ENCODE measurements around the gene TTC27. TPM values are rescaled to one million over a fixed set of nuclear protein-coding genes. Genes with fewer than 3 reads are reported as not detected.
"Not testable (repeated sequence)": the region's sequence is repeated elsewhere in the genome, so short reads cannot be mapped to it uniquely, and the experiment has no call there.

TTC27 gene
- total and polyA plus RNA-seq, 2 donors: 10.9 to 17.8 TPM

DNA sequence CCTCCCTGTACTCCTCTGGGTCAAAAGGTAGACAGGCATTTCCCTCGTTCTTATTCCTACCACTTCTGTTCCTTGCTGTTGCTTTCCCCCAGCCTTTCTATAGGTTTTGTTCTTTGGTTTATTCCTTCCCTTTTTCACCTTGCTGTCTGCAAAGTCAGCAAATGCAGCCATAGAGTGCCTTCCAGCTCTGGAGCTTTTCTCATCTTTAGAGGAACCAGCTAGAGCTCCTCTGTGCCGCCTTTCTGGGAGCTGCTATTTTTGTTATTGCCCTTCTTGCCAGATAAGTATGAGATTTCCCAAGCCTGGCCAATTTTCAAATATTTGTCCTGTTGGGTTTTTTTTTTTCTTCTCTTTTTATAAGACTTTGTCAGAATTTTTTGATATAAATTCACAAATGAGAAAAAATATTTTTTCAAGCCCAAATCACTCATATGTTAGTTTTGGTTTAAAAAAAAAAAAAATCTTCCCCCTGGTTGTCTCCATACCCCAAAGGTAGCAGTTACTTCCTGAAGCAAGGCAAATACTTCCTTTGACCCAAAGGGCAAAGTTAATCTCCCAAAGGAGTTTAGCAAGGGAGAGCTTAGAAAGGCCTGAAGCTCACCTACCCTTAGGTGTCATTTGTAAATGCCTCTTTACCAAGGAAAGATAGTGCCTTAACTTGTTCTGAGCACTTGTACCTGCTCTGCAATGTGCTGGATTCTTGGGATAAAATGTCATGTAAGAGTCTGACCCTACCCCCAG lies 5.1 kb upstream of the TTC27 start:
- 96% methylated on average over 2 of the region's 2 CpGs for WGBS
- Histone ChIP-seq H3K27ac (ENCODE audit: low read depth in 1 of 2, low read length in 1 of 2) (no peak overlapping the region), H3K4me3 (ENCODE audit: low read length in 2 of 2) (no peak overlapping the region), H3K4me1 (ENCODE audit: control insufficient read depth in 2 of 2, insufficient read depth in 2 of 2, low read length in 2 of 2) (peaks cover 4% of the 10 kb centered on the region in 2 donors), H3K27me3 (ENCODE audit: control insufficient read depth in 2 of 2, insufficient read depth in 1 of 2, low read length in 1 of 2) (peaks cover 0 to 8% of the 10 kb centered on the region in 2 donors), H3K9me3 (ENCODE audit: control insufficient read depth in 2 of 2, insufficient read depth in 1 of 2, low read length in 1 of 2) (no peaks in the 10 kb centered on the region), H3K36me3 (ENCODE audit: control insufficient read depth in 2 of 2, insufficient read depth in 2 of 2, low read length in 1 of 2) (peaks cover 8 to 28% of the 10 kb centered on the region in 2 donors)
- no peak for DNase-seq (ENCODE audit: low read depth in 6 of 9, low spot score in 9 of 9)

DNA sequence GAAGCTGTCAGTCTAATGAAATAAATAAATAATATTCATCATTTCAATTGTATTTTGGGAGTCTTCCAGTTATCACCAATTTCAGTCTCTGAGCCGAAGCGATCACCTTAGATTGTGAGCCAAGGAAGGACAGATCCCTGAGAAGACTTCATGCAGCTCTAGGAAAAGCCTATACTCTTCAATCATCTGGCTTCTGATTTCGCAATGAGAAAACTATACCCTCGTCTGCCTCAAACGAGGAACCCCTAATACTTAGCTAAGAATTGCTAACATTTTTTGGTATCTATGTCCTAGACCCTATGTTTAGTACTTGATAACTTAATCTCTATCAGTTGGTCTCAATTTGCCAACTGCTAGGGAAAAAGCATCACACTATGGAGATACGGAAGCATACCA lies 4.5 kb upstream of the TTC27 start:
- WGBS: 95% methylated on average over 6 of the region's 6 CpGs
- DNase-seq (ENCODE audit: low read depth in 6 of 9, low spot score in 9 of 9): no peak
- no peaks in the 10 kb centered on the region for H3K9me3 ChIP-seq (ENCODE audit: control insufficient read depth in 2 of 2, insufficient read depth in 1 of 2, low read length in 1 of 2)
- H3K4me3 ChIP-seq (ENCODE audit: low read length in 2 of 2): no peak overlapping the region
- peaks cover 4% of the 10 kb centered on the region in 2 donors for H3K4me1 ChIP-seq (ENCODE audit: control insufficient read depth in 2 of 2, insufficient read depth in 2 of 2, low read length in 2 of 2)
- H3K27ac ChIP-seq (ENCODE audit: low read depth in 1 of 2, low read length in 1 of 2): no peak overlapping the region
- peaks cover 7 to 27% of the 10 kb centered on the region in 2 donors for H3K36me3 ChIP-seq (ENCODE audit: control insufficient read depth in 2 of 2, insufficient read depth in 2 of 2, low read length in 1 of 2)
- peaks cover 0 to 8% of the 10 kb centered on the region in 2 donors for H3K27me3 ChIP-seq (ENCODE audit: control insufficient read depth in 2 of 2, insufficient read depth in 1 of 2, low read length in 1 of 2)

DNA sequence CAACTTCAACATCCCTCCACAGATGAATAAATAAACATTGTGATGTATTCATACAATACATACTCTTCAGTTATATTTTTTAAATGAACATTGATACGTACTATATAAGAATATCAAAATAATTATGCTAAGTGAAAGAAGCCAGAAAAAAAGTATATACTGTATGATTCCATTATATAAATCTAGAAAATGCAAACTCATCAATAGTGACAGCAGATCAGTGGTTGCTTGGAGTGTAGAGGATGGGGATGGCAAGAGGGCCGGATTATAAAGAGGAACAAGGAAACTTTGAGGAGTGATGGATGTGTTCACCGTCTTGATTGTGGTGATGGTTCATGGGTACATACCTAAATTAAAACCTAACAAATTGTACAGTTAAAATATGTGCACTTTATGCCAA lies 3.0 kb upstream of the TTC27 start:
- no peak overlapping the region for H3K4me3 ChIP-seq (ENCODE audit: low read length in 2 of 2)
- DNase-seq (ENCODE audit: low read depth in 6 of 9, low spot score in 9 of 9): no peak
- H3K27ac ChIP-seq (ENCODE audit: low read depth in 1 of 2, low read length in 1 of 2): no peak overlapping the region
- peaks cover 4% of the 10 kb centered on the region in 2 donors for H3K4me1 ChIP-seq (ENCODE audit: control insufficient read depth in 2 of 2, insufficient read depth in 2 of 2, low read length in 2 of 2)
- H3K9me3 ChIP-seq (ENCODE audit: control insufficient read depth in 2 of 2, insufficient read depth in 1 of 2, low read length in 1 of 2): no peaks in the 10 kb centered on the region
- 90% methylated on average over 3 of the region's 3 CpGs for WGBS
- peaks cover 7 to 18% of the 10 kb centered on the region in 2 donors for H3K36me3 ChIP-seq (ENCODE audit: control insufficient read depth in 2 of 2, insufficient read depth in 2 of 2, low read length in 1 of 2)
- peaks cover 0 to 8% of the 10 kb centered on the region in 2 donors for H3K27me3 ChIP-seq (ENCODE audit: control insufficient read depth in 2 of 2, insufficient read depth in 1 of 2, low read length in 1 of 2)

DNA sequence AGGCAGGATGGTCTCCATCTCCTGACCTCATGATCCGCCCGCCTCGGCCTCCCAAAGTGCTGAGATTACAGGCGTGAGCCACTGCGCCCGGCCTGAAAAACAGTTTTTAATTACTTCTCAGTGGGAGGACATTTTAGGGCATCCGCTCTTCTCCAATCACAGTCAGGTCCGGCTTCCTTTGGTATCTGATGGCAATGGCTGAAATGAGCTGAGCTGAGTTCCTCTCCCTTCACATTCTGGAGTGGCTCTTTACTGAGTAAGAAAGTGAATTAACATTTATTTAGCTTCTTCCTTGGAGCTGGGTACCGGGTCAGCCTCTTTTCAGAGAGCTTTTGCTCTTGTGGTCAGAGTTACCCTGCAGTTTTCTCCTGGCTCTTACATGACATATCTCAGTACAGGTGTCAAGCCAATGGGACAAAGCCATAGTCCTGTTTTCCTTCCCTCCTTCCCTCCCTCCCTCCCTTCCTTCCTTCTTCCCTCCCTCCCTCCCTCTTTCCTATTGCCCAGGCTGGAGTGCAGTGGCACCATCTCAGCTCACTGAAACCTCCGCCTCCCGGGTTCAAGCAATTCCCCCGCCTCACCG lies 1.1 kb upstream of the TTC27 start:
- Histone ChIP-seq H3K4me1 (ENCODE audit: control insufficient read depth in 2 of 2, insufficient read depth in 2 of 2, low read length in 2 of 2) (peaks cover 4% of the 10 kb centered on the region in 2 donors), H3K27ac (ENCODE audit: low read depth in 1 of 2, low read length in 1 of 2) (no peak overlapping the region), H3K27me3 (ENCODE audit: control insufficient read depth in 2 of 2, insufficient read depth in 1 of 2, low read length in 1 of 2) (peaks cover 0 to 8% of the 10 kb centered on the region in 2 donors), H3K9me3 (ENCODE audit: control insufficient read depth in 2 of 2, insufficient read depth in 1 of 2, low read length in 1 of 2) (no peaks in the 10 kb centered on the region), H3K36me3 (ENCODE audit: control insufficient read depth in 2 of 2, insufficient read depth in 2 of 2, low read length in 1 of 2) (peaks cover 7 to 12% of the 10 kb centered on the region in 2 donors), H3K4me3 (ENCODE audit: low read length in 2 of 2) (no peak overlapping the region)
- no peak for DNase-seq (ENCODE audit: low read depth in 6 of 9, low spot score in 9 of 9)
- WGBS: 78% methylated on average over 13 of the region's 13 CpGs

DNA sequence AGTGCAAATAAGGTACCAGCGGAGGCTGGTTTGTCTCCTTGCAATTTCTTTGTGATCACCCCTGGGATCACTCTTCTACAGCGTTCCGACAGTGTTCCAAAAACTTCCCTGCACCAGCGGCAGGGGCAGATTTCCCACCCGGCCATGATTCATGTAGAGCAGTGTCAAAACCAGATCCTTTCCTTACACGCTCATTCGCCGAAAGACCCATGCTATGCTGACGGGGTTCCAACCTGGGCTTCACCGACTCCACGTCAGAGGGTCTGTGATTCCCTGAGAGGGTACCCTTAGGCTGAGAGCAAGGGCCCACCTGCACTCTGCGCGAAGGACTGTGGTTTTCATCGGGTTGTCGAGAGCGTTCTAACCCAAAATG lies 423 bp upstream of the TTC27 start:
- Histone ChIP-seq H3K27ac (ENCODE audit: low read depth in 1 of 2, low read length in 1 of 2) (peak overlapping the region; percentile 59 to 77), H3K9me3 (ENCODE audit: control insufficient read depth in 2 of 2, insufficient read depth in 1 of 2, low read length in 1 of 2) (no peaks in the 10 kb centered on the region), H3K27me3 (ENCODE audit: control insufficient read depth in 2 of 2, insufficient read depth in 1 of 2, low read length in 1 of 2) (peaks cover 0 to 8% of the 10 kb centered on the region in 2 donors), H3K4me3 (ENCODE audit: low read length in 2 of 2) (peak overlapping the region; percentile 90 to 95), H3K36me3 (ENCODE audit: control insufficient read depth in 2 of 2, insufficient read depth in 2 of 2, low read length in 1 of 2) (peaks cover under 1 to 8% of the 10 kb centered on the region in 2 donors), H3K4me1 (ENCODE audit: control insufficient read depth in 2 of 2, insufficient read depth in 2 of 2, low read length in 2 of 2) (peaks cover 4% of the 10 kb centered on the region in 2 donors)
- WGBS: under 1% methylated on average over 16 of the region's 16 CpGs
- DNase-seq (ENCODE audit: low read depth in 6 of 9, low spot score in 9 of 9): no peak

DNA sequence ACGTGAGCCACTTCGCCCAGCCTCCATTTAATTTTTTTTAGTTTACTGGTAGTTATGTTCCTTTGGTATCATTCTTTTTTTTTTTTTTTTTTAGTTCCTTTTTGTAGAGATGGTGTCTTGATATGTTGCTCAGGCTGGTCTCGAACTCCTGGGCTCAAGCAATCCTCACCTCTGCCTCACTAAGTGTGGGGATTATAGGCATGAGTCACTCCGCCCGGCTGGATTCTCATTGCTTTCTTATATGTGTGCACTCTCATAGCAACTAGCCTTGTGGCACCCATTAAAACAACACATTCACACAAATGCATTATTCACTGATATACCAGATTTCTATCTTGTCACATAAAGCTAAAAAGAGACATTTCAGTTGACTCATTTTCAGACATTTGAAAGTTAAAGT lies 4.2 kb downstream of the TTC27 start:
- Histone ChIP-seq H3K27me3 (ENCODE audit: control insufficient read depth in 2 of 2, insufficient read depth in 1 of 2, low read length in 1 of 2) (peaks cover 0 to 4% of the 10 kb centered on the region in 2 donors), H3K9me3 (ENCODE audit: control insufficient read depth in 2 of 2, insufficient read depth in 1 of 2, low read length in 1 of 2) (no peaks in the 10 kb centered on the region), H3K4me1 (ENCODE audit: control insufficient read depth in 2 of 2, insufficient read depth in 2 of 2, low read length in 2 of 2) (peaks cover 4% of the 10 kb centered on the region in 2 donors), H3K36me3 (ENCODE audit: control insufficient read depth in 2 of 2, insufficient read depth in 2 of 2, low read length in 1 of 2) (peaks cover 3 to 15% of the 10 kb centered on the region in 2 donors), H3K27ac (ENCODE audit: low read depth in 1 of 2, low read length in 1 of 2) (no peak overlapping the region), H3K4me3 (ENCODE audit: low read length in 2 of 2) (no peak overlapping the region)
- DNase-seq (ENCODE audit: low read depth in 6 of 9, low spot score in 9 of 9): no peak
- 98% methylated on average over 5 of the region's 5 CpGs for WGBS

DNA sequence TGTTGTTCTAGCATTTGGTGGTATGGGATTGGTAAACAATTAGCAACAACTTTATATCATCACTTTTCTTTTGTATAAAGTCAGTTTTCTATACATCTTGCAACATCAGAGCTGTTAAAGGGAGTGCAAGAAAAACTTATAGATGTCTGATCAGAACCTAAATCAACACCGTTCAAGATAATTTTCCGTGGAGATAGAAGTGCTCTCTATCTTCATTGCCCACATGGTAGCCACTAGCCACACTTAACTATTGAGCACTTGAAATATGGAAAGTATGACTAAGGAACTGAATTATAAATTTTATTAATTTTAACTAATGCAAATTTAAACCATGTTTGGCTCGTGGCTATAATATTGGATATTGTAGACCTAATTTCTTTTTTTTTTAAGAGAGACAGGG lies 5.2 kb downstream of the TTC27 start:
- H3K4me3 ChIP-seq (ENCODE audit: low read length in 2 of 2): no peak overlapping the region
- no peaks in the 10 kb centered on the region for H3K4me1 ChIP-seq (ENCODE audit: control insufficient read depth in 2 of 2, insufficient read depth in 2 of 2, low read length in 2 of 2)
- H3K9me3 ChIP-seq (ENCODE audit: control insufficient read depth in 2 of 2, insufficient read depth in 1 of 2, low read length in 1 of 2): no peaks in the 10 kb centered on the region
- DNase-seq (ENCODE audit: low read depth in 6 of 9, low spot score in 9 of 9): no peak
- H3K36me3 ChIP-seq (ENCODE audit: control insufficient read depth in 2 of 2, insufficient read depth in 2 of 2, low read length in 1 of 2): peaks cover 3 to 15% of the 10 kb centered on the region in 2 donors
- no peak overlapping the region for H3K27ac ChIP-seq (ENCODE audit: low read depth in 1 of 2, low read length in 1 of 2)
- 98% methylated on average over 3 of the region's 3 CpGs for WGBS
- no peaks in the 10 kb centered on the region for H3K27me3 ChIP-seq (ENCODE audit: control insufficient read depth in 2 of 2, insufficient read depth in 1 of 2, low read length in 1 of 2)

DNA sequence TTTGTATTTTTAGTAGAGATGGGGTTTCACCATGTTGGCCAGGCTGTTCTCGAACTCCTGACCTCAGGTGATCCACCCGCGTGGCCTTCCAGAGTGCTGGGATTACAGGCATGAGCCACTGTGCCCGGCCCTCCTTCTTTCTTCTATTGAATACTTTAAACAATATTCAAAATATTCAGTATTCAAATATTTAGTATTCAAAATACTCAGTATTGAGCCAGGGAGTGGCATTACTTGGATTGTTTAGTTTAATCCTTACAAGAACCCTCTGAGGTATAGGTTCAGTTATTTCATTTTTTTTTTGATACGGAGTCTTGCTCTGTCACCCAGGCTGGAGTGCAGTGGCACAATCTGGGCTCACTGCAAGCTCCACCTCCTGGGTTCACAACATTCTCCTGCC lies 10.7 kb downstream of the TTC27 start:
- WGBS: 98% methylated on average over 5 of the region's 5 CpGs
- not testable (repeated sequence) for H3K27me3 ChIP-seq (ENCODE audit: control insufficient read depth in 2 of 2, insufficient read depth in 1 of 2, low read length in 1 of 2); H3K4me1 ChIP-seq (ENCODE audit: control insufficient read depth in 2 of 2, insufficient read depth in 2 of 2, low read length in 2 of 2); H3K9me3 ChIP-seq (ENCODE audit: control insufficient read depth in 2 of 2, insufficient read depth in 1 of 2, low read length in 1 of 2); H3K4me3 ChIP-seq (ENCODE audit: low read length in 2 of 2); H3K27ac ChIP-seq (ENCODE audit: low read depth in 1 of 2, low read length in 1 of 2); DNase-seq (ENCODE audit: low read depth in 6 of 9, low spot score in 9 of 9)
- peaks cover 3 to 19% of the 10 kb centered on the region in 2 donors for H3K36me3 ChIP-seq (ENCODE audit: control insufficient read depth in 2 of 2, insufficient read depth in 2 of 2, low read length in 1 of 2)

DNA sequence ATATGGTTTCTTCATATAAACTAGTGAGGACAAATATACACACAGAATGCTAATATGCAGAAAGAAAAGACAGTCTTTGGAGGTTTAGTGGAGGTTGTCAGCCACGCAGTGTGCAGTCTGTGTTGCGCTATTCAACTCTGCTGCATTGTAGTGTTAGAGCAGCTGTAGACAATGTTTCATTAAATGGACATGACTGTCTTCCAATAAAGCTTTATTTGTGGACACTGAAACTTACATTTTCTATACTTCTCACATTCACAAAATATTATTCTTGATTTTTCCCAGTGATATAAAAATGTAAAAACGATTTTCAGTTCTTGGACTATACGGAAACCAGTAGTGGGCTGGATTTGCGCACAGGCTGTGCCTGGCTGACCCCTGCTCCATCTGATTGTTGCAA lies 13.3 kb downstream of the TTC27 start:
- H3K4me1 ChIP-seq (ENCODE audit: control insufficient read depth in 2 of 2, insufficient read depth in 2 of 2, low read length in 2 of 2): no peaks in the 10 kb centered on the region
- WGBS: over 99% methylated on average over 5 of the region's 5 CpGs
- no peaks in the 10 kb centered on the region for H3K9me3 ChIP-seq (ENCODE audit: control insufficient read depth in 2 of 2, insufficient read depth in 1 of 2, low read length in 1 of 2)
- H3K36me3 ChIP-seq (ENCODE audit: control insufficient read depth in 2 of 2, insufficient read depth in 2 of 2, low read length in 1 of 2): peaks cover 0 to 13% of the 10 kb centered on the region in 2 donors
- H3K27me3 ChIP-seq (ENCODE audit: control insufficient read depth in 2 of 2, insufficient read depth in 1 of 2, low read length in 1 of 2): no peaks in the 10 kb centered on the region
- no peak overlapping the region for H3K4me3 ChIP-seq (ENCODE audit: low read length in 2 of 2)
- H3K27ac ChIP-seq (ENCODE audit: low read depth in 1 of 2, low read length in 1 of 2): no peak overlapping the region
- DNase-seq (ENCODE audit: low read depth in 6 of 9, low spot score in 9 of 9): no peak
